Measurements from ENCODE around the gene PITPNC1.

DNA sequence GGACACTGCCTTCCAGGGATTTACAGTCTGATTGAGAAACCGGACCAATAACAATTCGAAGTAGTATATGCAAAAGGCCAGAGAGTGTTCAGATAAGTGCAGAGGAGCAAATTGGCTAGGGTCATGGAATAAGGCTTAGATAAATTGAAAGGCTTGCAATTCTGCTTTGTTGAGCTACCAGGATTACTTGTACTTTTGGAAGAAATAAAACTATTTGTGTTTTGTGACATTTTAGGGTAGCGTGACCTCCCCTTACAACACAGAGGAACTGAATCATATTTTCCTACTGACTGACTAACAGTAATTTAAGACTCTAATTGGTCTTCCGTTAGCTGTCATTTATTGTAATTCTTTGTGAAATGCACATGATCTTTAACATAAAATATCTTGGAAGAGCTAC is 104.7 kb downstream of the PITPNC1 start:
- no peak for TF ChIP-seq POLR2A (IDR thresholded peaks at IDR 0.05)
- TF ChIP-seq, protein P1, sequence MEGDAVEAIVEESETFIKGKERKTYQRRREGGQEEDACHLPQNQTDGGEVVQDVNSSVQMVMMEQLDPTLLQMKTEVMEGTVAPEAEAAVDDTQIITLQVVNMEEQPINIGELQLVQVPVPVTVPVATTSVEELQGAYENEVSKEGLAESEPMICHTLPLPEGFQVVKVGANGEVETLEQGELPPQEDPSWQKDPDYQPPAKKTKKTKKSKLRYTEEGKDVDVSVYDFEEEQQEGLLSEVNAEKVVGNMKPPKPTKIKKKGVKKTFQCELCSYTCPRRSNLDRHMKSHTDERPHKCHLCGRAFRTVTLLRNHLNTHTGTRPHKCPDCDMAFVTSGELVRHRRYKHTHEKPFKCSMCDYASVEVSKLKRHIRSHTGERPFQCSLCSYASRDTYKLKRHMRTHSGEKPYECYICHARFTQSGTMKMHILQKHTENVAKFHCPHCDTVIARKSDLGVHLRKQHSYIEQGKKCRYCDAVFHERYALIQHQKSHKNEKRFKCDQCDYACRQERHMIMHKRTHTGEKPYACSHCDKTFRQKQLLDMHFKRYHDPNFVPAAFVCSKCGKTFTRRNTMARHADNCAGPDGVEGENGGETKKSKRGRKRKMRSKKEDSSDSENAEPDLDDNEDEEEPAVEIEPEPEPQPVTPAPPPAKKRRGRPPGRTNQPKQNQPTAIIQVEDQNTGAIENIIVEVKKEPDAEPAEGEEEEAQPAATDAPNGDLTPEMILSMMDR (IDR thresholded peaks at IDR 0.05 in 4 of 5, conservative IDR thresholded peaks at IDR 0.05 in 1 of 5): no peak

All from gastrocnemius medialis (tissue), 4 donors.